ENCODE measurements around the gene ZEB2.

ZEB2 gene

DNA sequence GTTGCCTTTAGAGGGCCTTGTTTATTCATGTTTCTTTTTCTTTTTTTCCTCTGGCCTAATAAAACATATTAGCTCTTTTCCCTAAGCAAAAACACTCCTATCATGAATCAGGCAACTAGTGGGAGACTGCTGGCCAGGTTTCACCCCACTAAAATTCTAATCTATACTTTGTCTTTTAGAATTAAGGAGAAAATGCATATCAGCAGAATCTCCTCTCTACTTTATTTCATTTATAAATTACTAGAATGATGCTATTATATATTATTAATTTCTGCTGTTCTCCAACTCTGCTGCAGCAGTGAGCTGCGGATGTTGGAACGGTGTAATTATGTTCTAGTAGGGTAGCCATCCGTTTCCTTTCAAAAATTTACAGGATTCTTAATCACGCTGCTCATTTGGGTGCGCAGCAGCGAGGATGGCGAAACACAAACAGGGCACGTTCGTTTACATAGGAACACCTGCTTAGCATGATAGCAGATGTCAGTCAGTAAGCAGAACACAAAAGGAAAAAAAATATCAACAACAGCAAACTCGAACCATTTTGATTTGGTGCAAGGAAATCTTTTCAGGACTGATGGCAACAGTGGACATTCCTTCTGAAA lies 30.5 kb downstream of the ZEB2 start:
- Histone ChIP-seq H3K36me3 (no peaks in the 10 kb centered on the region), H3K4me3 (ENCODE audit: low read depth, low read length) (no peak overlapping the region), H3K27ac (no peak overlapping the region), H3K27me3 (ENCODE audit: insufficient read depth, low read depth, severe bottlenecking) (no peaks in the 10 kb centered on the region), H3K9me3 (ENCODE audit: severe bottlenecking) (no peaks in the 10 kb centered on the region)
- DNase-seq: no peak
- TF ChIP-seq, protein P1, sequence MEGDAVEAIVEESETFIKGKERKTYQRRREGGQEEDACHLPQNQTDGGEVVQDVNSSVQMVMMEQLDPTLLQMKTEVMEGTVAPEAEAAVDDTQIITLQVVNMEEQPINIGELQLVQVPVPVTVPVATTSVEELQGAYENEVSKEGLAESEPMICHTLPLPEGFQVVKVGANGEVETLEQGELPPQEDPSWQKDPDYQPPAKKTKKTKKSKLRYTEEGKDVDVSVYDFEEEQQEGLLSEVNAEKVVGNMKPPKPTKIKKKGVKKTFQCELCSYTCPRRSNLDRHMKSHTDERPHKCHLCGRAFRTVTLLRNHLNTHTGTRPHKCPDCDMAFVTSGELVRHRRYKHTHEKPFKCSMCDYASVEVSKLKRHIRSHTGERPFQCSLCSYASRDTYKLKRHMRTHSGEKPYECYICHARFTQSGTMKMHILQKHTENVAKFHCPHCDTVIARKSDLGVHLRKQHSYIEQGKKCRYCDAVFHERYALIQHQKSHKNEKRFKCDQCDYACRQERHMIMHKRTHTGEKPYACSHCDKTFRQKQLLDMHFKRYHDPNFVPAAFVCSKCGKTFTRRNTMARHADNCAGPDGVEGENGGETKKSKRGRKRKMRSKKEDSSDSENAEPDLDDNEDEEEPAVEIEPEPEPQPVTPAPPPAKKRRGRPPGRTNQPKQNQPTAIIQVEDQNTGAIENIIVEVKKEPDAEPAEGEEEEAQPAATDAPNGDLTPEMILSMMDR (IDR thresholded peaks at IDR 0.05; ENCODE audit: low read depth, low read length): no peak

DNA sequence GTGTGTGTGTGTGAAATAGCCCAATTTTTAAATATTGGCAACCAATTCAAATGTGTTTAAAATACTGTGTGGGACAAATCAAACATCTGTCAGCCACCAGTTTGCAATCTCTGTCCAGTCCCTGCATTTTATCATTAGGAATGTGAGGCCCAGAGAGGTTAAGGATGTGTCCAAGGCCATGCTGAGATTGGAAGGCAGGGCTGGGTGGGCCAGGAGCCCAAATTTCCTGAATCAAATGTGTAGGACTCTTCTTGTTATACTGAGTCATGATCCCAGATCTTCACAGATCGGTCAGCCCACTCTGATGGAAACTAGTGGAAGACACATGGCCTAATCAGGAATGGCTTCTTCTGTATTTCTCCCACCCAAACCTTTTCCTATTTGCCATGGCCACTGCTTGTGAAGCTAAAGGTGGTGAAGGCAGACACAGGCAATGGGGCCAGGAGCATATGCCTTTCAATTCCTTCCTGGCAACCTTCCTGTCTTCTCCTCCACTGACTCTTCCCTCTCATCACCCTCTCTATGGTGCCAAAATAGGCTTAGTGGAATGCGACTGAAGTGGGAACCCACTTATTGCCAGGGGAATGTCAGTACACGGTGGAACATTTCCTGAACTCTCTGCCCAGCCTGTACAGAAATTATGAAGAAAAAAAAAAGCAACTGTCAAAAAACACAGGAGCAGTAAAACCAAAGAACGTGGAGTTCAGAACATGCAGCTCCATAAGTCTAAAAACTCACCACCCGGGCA lies 35.5 kb downstream of the ZEB2 start:
- TF ChIP-seq, protein P1 (IDR thresholded peaks at IDR 0.05; ENCODE audit: low read depth, low read length): no peak
- Histone ChIP-seq H3K27ac (no peak overlapping the region), H3K9me3 (ENCODE audit: severe bottlenecking) (no peaks in the 10 kb centered on the region), H3K4me3 (ENCODE audit: low read depth, low read length) (no peak overlapping the region), H3K36me3 (no peaks in the 10 kb centered on the region), H3K27me3 (ENCODE audit: insufficient read depth, low read depth, severe bottlenecking) (no peaks in the 10 kb centered on the region)
- no peak for DNase-seq

DNA sequence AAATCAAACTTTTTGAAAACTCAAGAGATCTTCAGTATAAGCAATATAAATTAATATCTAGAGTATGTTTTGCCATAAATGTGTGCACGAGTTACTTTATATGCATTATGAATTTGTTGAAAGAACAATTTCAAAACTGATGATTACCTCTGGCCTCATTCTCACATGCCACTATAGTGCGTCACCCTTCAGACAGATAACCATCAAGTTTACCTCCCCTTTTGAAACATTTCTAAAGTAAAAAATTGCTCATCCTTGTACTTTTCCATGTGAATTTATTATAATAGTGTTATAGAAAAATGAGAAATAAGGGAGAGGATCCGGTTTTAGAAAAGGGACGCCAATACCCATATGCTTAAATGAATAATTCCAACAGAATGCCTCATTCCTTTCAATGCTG lies 38.3 kb downstream of the ZEB2 start:
- no peak overlapping the region for H3K4me3 ChIP-seq (ENCODE audit: low read depth, low read length)
- H3K36me3 ChIP-seq: no peaks in the 10 kb centered on the region
- H3K27me3 ChIP-seq (ENCODE audit: insufficient read depth, low read depth, severe bottlenecking): no peaks in the 10 kb centered on the region
- H3K9me3 ChIP-seq (ENCODE audit: severe bottlenecking): no peaks in the 10 kb centered on the region
- no peak overlapping the region for H3K27ac ChIP-seq
- DNase-seq: no peak
- TF ChIP-seq, protein P1 (IDR thresholded peaks at IDR 0.05; ENCODE audit: low read depth, low read length): no peak

DNA sequence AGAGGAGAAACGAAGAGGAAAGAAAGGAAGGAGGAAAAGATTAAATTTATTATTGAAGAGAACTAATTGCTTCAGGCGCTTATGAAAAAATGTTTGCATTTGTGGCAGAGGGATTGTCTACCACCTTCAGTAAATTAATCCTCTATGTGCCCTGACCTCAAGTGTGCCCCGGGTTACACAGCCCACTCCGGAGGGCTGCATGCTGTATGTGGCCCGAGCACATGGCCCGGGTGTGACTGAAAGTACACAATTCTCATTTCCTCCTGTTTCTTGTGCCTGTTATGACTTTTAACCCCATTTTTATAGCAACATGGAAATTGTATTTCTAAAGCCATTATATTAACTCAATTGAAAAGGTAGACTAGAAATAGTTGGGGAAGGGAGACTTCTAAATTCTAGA lies 38.8 kb downstream of the ZEB2 start:
- no peak for DNase-seq
- Histone ChIP-seq H3K4me3 (ENCODE audit: low read depth, low read length) (no peak overlapping the region), H3K36me3 (no peaks in the 10 kb centered on the region), H3K27ac (no peak overlapping the region), H3K9me3 (ENCODE audit: severe bottlenecking) (no peaks in the 10 kb centered on the region), H3K27me3 (ENCODE audit: insufficient read depth, low read depth, severe bottlenecking) (no peaks in the 10 kb centered on the region)
- TF ChIP-seq, protein P1 (IDR thresholded peaks at IDR 0.05; ENCODE audit: low read depth, low read length): no peak

DNA sequence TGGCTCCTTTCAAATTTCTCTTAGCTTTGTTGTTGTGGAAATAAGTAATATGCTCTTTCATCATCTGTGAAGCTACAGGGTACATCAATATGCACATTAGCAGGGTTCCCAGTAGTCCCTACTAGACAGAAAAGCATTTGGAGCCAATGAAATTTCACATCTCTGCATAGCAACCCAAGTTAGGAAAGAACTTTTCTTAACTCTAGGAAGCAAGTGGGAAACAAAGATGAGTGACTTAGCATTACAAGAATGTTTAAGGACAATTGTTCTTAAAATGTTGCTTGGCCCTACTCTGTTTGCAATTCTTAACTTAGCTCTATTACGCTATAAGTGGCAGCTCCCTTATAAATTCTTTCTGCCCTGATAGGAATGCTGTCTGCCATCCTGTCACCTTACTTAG lies 39.6 kb downstream of the ZEB2 start:
- H3K4me3 ChIP-seq (ENCODE audit: low read depth, low read length): no peak overlapping the region
- no peak for DNase-seq
- H3K27me3 ChIP-seq (ENCODE audit: insufficient read depth, low read depth, severe bottlenecking): no peaks in the 10 kb centered on the region
- TF ChIP-seq, protein P1 (IDR thresholded peaks at IDR 0.05; ENCODE audit: low read depth, low read length): no peak
- H3K27ac ChIP-seq: no peak overlapping the region
- H3K9me3 ChIP-seq (ENCODE audit: severe bottlenecking): no peaks in the 10 kb centered on the region
- H3K36me3 ChIP-seq: no peaks in the 10 kb centered on the region

Data from WERI-Rb-1 (cell line).